Choroid plexus epithelial cell (primary cell): ENCODE data around the gene LEKR1.

Source experiments
- DNase-seq: peaks from one replicate; pipeline ENCODE4 v3.0.0-alpha.2; 2010; ENCODE audit warnings: low read depth
- H3K4me3 ChIP-seq: 2 replicates; pipeline ENCODE4 v1.5.1; 2011; ENCODE audit warnings: low read depth, mild to moderate bottlenecking, control low read depth, low read length, moderate library complexity
- CTCF ChIP-seq: conservative IDR thresholded peaks from 2 replicates; pipeline ENCODE4 v1.5.1; 2011; ENCODE audit warnings: low read depth, mild to moderate bottlenecking, control low read depth, inconsistent platforms, low read length, moderate library complexity

The LEKR1 gene

GRCh38 chr3:157021679-157022078, 195.5 kb downstream of the LEKR1 start:
- no peak for DNase-seq
- no peak for TF ChIP-seq CTCF

GRCh38 chr3:157023226-157023625, 197.1 kb downstream of the LEKR1 start:
- H3K4me3 ChIP-seq = no peak overlapping the region
- TF ChIP-seq CTCF = no peak
- no peak for DNase-seq

More at GRCh38 chr3:157021679-157022078, 195.5 kb downstream of the LEKR1 start:
- no peak overlapping the region for H3K4me3 ChIP-seq

- no peak for DNase-seq
Observed at GRCh38 chr3:157026091-157026490, 199.9 kb downstream of the LEKR1 start.

GRCh38 chr3:157027861-157028745, 201.9 kb downstream of the LEKR1 start:
- no peak for TF ChIP-seq CTCF
- no peak for DNase-seq
- H3K4me3 ChIP-seq = no peak overlapping the region

More at GRCh38 chr3:157026091-157026490, 199.9 kb downstream of the LEKR1 start:
- no peak overlapping the region for H3K4me3 ChIP-seq
- TF ChIP-seq CTCF = no peak

- no peak for TF ChIP-seq CTCF
- no peak for DNase-seq
- no peak overlapping the region for H3K4me3 ChIP-seq
Observed at GRCh38 chr3:157029365-157029790, 203.2 kb downstream of the LEKR1 start.

GRCh38 chr3:157030712-157031111, 204.6 kb downstream of the LEKR1 start:
- no peak for TF ChIP-seq CTCF
- no peak for DNase-seq

GRCh38 chr3:157033001-157033400, 206.8 kb downstream of the LEKR1 start:
- no peak for TF ChIP-seq CTCF
- no peak overlapping the region for H3K4me3 ChIP-seq

More at GRCh38 chr3:157030712-157031111, 204.6 kb downstream of the LEKR1 start:
- no peak overlapping the region for H3K4me3 ChIP-seq

More at GRCh38 chr3:157033001-157033400, 206.8 kb downstream of the LEKR1 start:
- no peak for DNase-seq
